ENCODE data around the gene ZNF219. TPM values are rescaled to one million over a fixed set of nuclear protein-coding genes. Genes with fewer than 3 reads are reported as not detected.
"Not testable (repeated sequence)": the region's sequence is repeated elsewhere in the genome, so short reads cannot be mapped to it uniquely, and the experiment has no call there.

Gene ZNF219
- total and polyA plus RNA-seq, 2 donors: 9.8 to 67.1 TPM

DNA sequence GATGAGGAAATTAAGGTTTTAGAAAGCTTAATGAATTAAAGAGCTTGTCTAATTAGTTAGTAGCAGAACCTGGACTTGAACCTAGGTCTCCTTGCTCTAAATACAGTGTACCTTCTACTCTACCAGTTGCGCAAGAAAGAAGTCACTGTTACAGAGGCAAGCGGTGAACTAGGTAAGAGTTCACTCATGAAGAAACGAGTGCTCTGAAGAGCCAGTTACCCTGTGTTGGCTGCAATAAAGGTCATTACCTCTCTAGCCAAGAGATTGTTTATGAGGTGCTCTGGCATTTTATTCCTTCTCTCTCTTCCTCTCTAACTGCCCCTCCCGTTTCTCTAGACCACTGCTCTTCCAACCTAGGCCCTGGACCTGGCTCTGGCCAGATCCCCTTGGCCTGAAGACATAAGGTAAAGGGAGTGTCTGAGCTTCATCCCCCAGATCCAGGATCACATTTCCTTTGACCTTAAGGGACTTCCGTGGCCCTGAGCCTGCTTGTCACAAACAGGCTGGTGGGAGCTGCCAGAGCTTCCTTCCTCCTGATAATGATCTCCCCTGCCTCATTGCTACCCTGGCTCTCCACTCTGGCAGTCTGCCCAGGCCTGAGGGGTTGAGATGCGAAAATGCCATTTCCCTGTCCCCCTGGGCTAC lies 54.4 kb downstream of the ZNF219 start:
- Histone ChIP-seq H3K27ac (ENCODE audit: low read depth) (no peak overlapping the region), H3K36me3 (ENCODE audit: insufficient read depth) (no peaks in the 10 kb centered on the region), H3K4me1 (ENCODE audit: insufficient read depth) (no peaks in the 10 kb centered on the region), H3K4me3 (ENCODE audit: low read depth, low read length) (no peak overlapping the region)
- 50% methylated on average over 6 of the region's 6 CpGs for WGBS
- DNase-seq (ENCODE audit: extremely low spot score): no peak

DNA sequence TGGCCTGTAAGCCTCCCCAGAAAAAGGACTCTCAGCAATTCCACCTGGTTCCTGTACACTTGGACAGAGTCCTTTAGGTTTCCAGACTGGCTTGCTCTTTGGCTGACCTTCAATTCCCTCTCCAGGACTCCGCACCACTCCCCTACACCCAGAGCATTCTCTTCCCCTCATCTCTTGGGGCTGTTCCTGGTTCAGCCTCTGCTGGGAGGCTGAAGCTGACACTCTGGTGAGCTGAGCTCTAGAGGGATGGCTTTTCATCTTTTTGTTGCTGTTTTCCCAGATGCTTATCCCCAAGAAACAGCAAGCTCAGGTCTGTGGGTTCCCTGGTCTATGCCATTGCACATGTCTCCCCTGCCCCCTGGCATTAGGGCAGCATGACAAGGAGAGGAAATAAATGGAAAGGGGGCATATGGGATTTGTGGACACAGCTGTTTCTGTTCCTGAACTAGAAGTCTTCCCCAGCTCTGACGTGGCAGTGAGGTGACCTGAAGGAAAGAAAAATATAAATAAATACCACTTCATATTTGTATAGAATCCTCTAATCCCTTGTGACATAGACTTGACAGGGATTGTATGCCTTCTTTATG lies 55.0 kb downstream of the ZNF219 start:
- WGBS: 45% methylated on average over 2 of the region's 2 CpGs
- no peak overlapping the region for H3K4me3 ChIP-seq (ENCODE audit: low read depth, low read length)
- no peaks in the 10 kb centered on the region for H3K36me3 ChIP-seq (ENCODE audit: insufficient read depth)
- DNase-seq (ENCODE audit: extremely low spot score): no peak
- H3K4me1 ChIP-seq (ENCODE audit: insufficient read depth): no peaks in the 10 kb centered on the region
- H3K27ac ChIP-seq (ENCODE audit: low read depth): no peak overlapping the region

DNA sequence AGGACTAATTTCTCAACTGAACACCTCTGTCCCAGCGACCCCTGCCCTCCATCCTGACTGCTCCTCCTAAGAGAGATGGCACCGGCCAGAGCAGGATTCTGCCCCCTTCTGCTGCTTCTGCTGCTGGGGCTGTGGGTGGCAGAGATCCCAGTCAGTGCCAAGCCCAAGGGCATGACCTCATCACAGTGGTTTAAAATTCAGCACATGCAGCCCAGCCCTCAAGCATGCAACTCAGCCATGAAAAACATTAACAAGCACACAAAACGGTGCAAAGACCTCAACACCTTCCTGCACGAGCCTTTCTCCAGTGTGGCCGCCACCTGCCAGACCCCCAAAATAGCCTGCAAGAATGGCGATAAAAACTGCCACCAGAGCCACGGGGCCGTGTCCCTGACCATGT lies 55.5 kb downstream of the ZNF219 start:
- Histone ChIP-seq H3K36me3 (ENCODE audit: insufficient read depth) (no peaks in the 10 kb centered on the region), H3K4me3 (ENCODE audit: low read depth, low read length) (no peak overlapping the region), H3K27ac (ENCODE audit: low read depth) (no peak overlapping the region), H3K4me1 (ENCODE audit: insufficient read depth) (no peaks in the 10 kb centered on the region)
- WGBS: 71% methylated on average over 8 of the region's 8 CpGs
- DNase-seq (ENCODE audit: extremely low spot score): no peak

DNA sequence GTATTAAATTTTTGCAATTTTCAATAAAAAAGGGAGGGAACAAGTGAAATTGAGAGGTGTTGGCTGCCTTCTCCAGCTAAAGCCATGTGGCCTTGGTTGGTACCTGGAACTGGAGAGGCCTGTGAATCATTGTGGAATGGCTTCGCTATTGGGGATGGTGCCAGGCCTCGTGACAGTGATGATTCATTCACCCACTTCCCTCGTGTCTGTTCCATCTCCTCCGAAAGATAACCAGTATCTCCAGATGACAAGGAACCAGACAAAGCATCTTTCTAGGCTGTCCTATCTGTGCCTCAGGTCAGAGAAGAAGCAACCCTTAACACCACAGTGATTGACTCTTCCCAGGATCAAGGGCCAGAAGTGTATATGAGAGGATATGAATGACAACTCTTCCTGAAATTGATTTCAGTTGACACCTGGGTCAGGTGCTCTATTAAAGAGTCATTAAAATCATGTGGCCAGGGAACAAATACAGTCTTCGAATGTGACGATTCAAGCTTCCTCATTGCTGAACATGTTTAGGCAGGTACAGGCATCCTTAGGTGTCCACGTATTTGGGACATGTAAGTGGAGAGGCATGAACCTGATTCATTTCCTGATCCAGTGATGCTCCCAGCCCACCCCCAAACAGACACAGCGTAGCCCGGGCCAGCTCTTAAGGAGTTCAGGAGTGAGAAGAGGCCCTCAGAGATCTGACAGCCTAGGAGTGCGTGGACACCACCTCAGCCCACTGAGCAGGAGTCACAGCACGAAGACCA lies 56.6 kb downstream of the ZNF219 start, which contains the start of gene RNASE7:
TSS of gene RNASE7 (plus strand) at position 687 of the 758 bp plus-strand sequence. CDS start 631 bp downstream, outside the sequence.
- Histone ChIP-seq H3K4me3 (ENCODE audit: low read depth, low read length) (no peak within 1 kb of the TSS), H3K27ac (ENCODE audit: low read depth) (no peak within 1 kb of the TSS), H3K36me3 (ENCODE audit: insufficient read depth) (no peaks in the 10 kb centered on the region), H3K4me1 (ENCODE audit: insufficient read depth) (no peaks in the 10 kb centered on the region)
- DNase-seq (ENCODE audit: extremely low spot score): no peak
- WGBS: 68% methylated on average over 11 of the region's 11 CpGs

DNA sequence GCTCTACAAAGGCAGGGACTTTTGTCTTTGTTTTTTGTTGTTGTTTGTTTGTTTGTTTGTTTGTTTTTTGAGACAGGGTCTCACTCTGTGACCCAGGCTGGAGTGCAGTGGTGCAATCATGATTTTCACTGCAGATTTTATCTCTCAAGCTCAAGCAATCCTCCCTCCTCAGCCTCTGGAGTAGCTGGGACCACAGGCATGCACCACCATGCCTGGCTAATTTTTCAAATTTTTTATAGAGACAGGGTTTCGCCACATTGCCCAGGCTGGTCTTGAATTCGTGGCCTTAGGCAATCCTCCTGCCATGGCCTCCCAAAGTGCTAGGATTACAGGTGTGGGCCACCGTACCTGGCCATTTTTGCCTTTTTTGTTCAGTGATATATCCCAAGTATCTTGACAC lies 57.5 kb downstream of the ZNF219 start:
- not testable (repeated sequence) for H3K36me3 ChIP-seq (ENCODE audit: insufficient read depth); DNase-seq (ENCODE audit: extremely low spot score); H3K4me1 ChIP-seq (ENCODE audit: insufficient read depth); H3K4me3 ChIP-seq (ENCODE audit: low read depth, low read length); H3K27ac ChIP-seq (ENCODE audit: low read depth)
- WGBS: 85% methylated on average over 3 of the region's 3 CpGs

DNA sequence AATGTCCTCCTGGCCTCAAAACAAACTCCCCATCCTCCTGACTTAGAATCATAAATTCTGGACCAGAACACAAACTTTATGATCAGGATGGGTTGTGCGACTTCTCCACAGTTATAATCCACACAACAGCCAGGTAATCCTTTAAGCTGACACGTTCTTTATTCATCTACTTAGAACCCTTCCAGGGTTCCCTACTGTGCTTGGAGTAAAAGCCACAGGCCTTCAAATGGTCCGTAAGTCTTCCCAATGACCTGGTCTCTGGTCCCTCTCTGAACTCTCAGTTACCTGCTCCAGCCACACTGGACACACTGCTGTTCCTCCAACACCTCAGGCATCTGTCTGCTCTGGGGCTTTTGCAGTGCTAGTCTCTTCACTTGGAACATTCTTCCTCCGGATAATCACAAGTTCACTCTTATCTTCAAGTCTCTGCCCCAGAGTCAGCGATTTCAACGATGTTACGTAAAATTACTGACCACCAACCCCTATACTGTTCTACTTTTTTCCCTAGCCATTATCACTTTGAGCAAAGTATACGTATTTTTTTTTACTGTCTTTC lies 58.0 kb downstream of the ZNF219 start:
- 69% methylated on average over 8 of the region's 8 CpGs for WGBS
- Histone ChIP-seq H3K27ac (ENCODE audit: low read depth) (no peak overlapping the region), H3K36me3 (ENCODE audit: insufficient read depth) (no peaks in the 10 kb centered on the region), H3K4me3 (ENCODE audit: low read depth, low read length) (no peak overlapping the region), H3K4me1 (ENCODE audit: insufficient read depth) (no peaks in the 10 kb centered on the region)
- DNase-seq (ENCODE audit: extremely low spot score): no peak

Small RNA genes within 50 kb of the gene (small RNA-seq; reads per million reads assigned to genes)
- not detected for gene RNU6-252P

Other genes with a start within 250 kb of the ZNF219 start
- gene RNASE3, start 207.3 kb downstream of the ZNF219 start, total RNA-seq: not detected
- gene RNASE3, start 207.3 kb downstream of the ZNF219 start, polyA plus RNA-seq: not detected
- 1.3 TPM for gene RNASE2, start 143.2 kb downstream of the ZNF219 start, total RNA-seq
- 11.4 TPM for gene RNASE2, start 143.2 kb downstream of the ZNF219 start, polyA plus RNA-seq
- gene METTL17, start 108.7 kb downstream of the ZNF219 start, total RNA-seq: 38.3 TPM
- gene METTL17, start 108.7 kb downstream of the ZNF219 start, polyA plus RNA-seq: 52.1 TPM
- gene SLC39A2, start 99.4 kb downstream of the ZNF219 start, total RNA-seq: 1.2 TPM
- 0.47 TPM for gene SLC39A2, start 99.4 kb downstream of the ZNF219 start, polyA plus RNA-seq
- gene NDRG2, start 73.6 kb downstream of the ZNF219 start, total RNA-seq: 84.5 TPM
- gene NDRG2, start 73.6 kb downstream of the ZNF219 start, polyA plus RNA-seq: 272 TPM
- not detected for gene TPPP2, start 68.4 kb downstream of the ZNF219 start, total RNA-seq
- not detected for gene TPPP2, start 68.4 kb downstream of the ZNF219 start, polyA plus RNA-seq
- not detected for gene RNASE13, start 63.8 kb downstream of the ZNF219 start, total RNA-seq
- not detected for gene RNASE13, start 63.8 kb downstream of the ZNF219 start, polyA plus RNA-seq
- gene RNASE7, start 56.3 kb downstream of the ZNF219 start, total RNA-seq: not detected
- 0.06 TPM for gene RNASE7, start 56.3 kb downstream of the ZNF219 start, polyA plus RNA-seq
- not detected for gene RNASE8, start 40.8 kb downstream of the ZNF219 start, total RNA-seq
- gene RNASE8, start 40.8 kb downstream of the ZNF219 start, polyA plus RNA-seq: not detected
- gene ARHGEF40, start 28.4 kb downstream of the ZNF219 start, total RNA-seq: 43.9 TPM
- gene ARHGEF40, start 28.4 kb downstream of the ZNF219 start, polyA plus RNA-seq: 27.9 TPM
- 0.37 TPM for gene TMEM253, start 2.4 kb upstream of the ZNF219 start, total RNA-seq
- 0.42 TPM for gene TMEM253, start 2.4 kb upstream of the ZNF219 start, polyA plus RNA-seq
- not detected for gene OR5AU1, start 57.4 kb upstream of the ZNF219 start, total RNA-seq
- not detected for gene OR5AU1, start 57.4 kb upstream of the ZNF219 start, polyA plus RNA-seq
- 504 TPM for gene HNRNPC, start 170.8 kb upstream of the ZNF219 start, total RNA-seq
- gene HNRNPC, start 170.8 kb upstream of the ZNF219 start, polyA plus RNA-seq: 476 TPM
- gene RPGRIP1, start 181.4 kb upstream of the ZNF219 start, total RNA-seq: 0.48 TPM
- 0.15 TPM for gene RPGRIP1, start 181.4 kb upstream of the ZNF219 start, polyA plus RNA-seq

Data from urinary bladder (tissue), 4 donors.